IMR-90 (cell line): Measurements from ENCODE around the gene CPHXL2. TPM values are rescaled to one million over a fixed set of nuclear protein-coding genes. Genes with fewer than 3 reads are reported as not detected.

Experiments
- ATAC-seq: fragments of 200-7000 bp; cut with Tn5 transposase; 2 replicates; pipeline ENCODE4 v1.9.1; 2020; ENCODE audit warnings: low read depth, mild to moderate bottlenecking, moderate library complexity
- BruUV-seq: library from RNA; stranded (reverse); fragments of 400-500 nt; replicated peaks from 2 replicates; lab custom pipeline; 2021; lab: Mats Ljungman, UMichigan
- CTCF ChIA-PET: fragments of 300-600 bp; formaldehyde crosslinking; extraction: SDS; loops from one replicate; lab custom pipeline; 2021; ENCODE audit warnings: antibody characterized with exemption; lab: Yijun Ruan, JAX
- POLR2A ChIA-PET: fragments of 300-600 bp; sonication (Branson Sonifier 250); formaldehyde crosslinking; loops from one replicate; lab custom pipeline; 2022; ENCODE audit warnings: antibody characterized with exemption; ENCODE audit not compliant: unreplicated experiment; lab: Charles Lee
- DNase-seq: peaks from one replicate; pipeline ENCODE4 v3.0.0; 2013
- H2AFZ ChIP-seq: replicated peaks from 2 replicates; pipeline ENCODE3; 2013; ENCODE audit warnings: low read length, mild to moderate bottlenecking; ENCODE audit not compliant: poor library complexity
- H2AK5ac ChIP-seq: 2 replicates; pipeline ENCODE4 v1.6.1; 2013; ENCODE audit warnings: low read depth, low read length, inconsistent platforms
- H2AK9ac ChIP-seq: replicated peaks from 2 replicates; pipeline ENCODE3; 2013; ENCODE audit warnings: mild to moderate bottlenecking, low read depth, low read length, moderate library complexity; ENCODE audit not compliant: poor library complexity
- H2BK120ac ChIP-seq: 2 replicates; pipeline ENCODE4 v1.6.1; 2013; ENCODE audit warnings: low read depth, low read length, inconsistent platforms
- H2BK15ac ChIP-seq: 3 replicates; pipeline ENCODE4 v1.6.1; 2013; ENCODE audit warnings: low read depth, low read length, inconsistent platforms
- H2BK20ac ChIP-seq: 2 replicates; pipeline ENCODE4 v1.6.1; 2013; ENCODE audit warnings: low read depth, mild to moderate bottlenecking, inconsistent platforms, low read length, moderate library complexity
- H2BK5ac ChIP-seq: 2 replicates; pipeline ENCODE4 v1.6.1; 2013; ENCODE audit warnings: mild to moderate bottlenecking, low read depth, low read length, inconsistent platforms; ENCODE audit not compliant: poor library complexity, severe bottlenecking
- H3K14ac ChIP-seq: replicated peaks from 2 replicates; pipeline ENCODE4 v1.6.1; 2013; ENCODE audit warnings: low read depth, low read length, inconsistent platforms
- H3K18ac ChIP-seq: 2 replicates; pipeline ENCODE4 v1.6.1; 2013; ENCODE audit warnings: low read depth, low read length, control low read depth
- H3K23ac ChIP-seq: 2 replicates; pipeline ENCODE4 v1.6.1; 2013; ENCODE audit warnings: low read depth, low read length, inconsistent platforms
- H3K27ac ChIP-seq: 2 replicates; pipeline ENCODE4 v1.5.1; 2013; ENCODE audit warnings: mild to moderate bottlenecking, control low read depth, low read length; ENCODE audit not compliant: insufficient read depth
- H3K27me3 ChIP-seq: 2 replicates; pipeline ENCODE4 v1.6.1; 2013; ENCODE audit warnings: low read length; ENCODE audit not compliant: control insufficient read depth, insufficient read depth
- H3K36me3 ChIP-seq: 2 replicates; pipeline ENCODE4 v1.6.1; 2013; ENCODE audit warnings: low read length, mixed read lengths; ENCODE audit not compliant: control insufficient read depth, insufficient read depth
- H3K4ac ChIP-seq: 2 replicates; pipeline ENCODE4 v1.6.1; 2013; ENCODE audit warnings: low read depth, low read length, inconsistent platforms
- H3K4me1 ChIP-seq: 2 replicates; pipeline ENCODE4 v1.6.1; 2013; ENCODE audit warnings: low read length, mixed read lengths; ENCODE audit not compliant: control insufficient read depth, insufficient read depth
- H3K4me2 ChIP-seq: 2 replicates; pipeline ENCODE4 v1.6.1; 2013; ENCODE audit warnings: low read depth, mild to moderate bottlenecking, control low read depth, low read length, moderate library complexity
- H3K4me3 ChIP-seq: 2 replicates; pipeline ENCODE4 v1.5.1; 2013; ENCODE audit warnings: low read depth, mild to moderate bottlenecking, control low read depth, low read length, moderate library complexity; ENCODE audit not compliant: insufficient read depth
- H3K56ac ChIP-seq: 2 replicates; pipeline ENCODE4 v1.6.1; 2013; ENCODE audit warnings: low read length, inconsistent platforms; ENCODE audit not compliant: insufficient read depth; ENCODE audit errors: extremely low read depth
- H3K79me1 ChIP-seq, 2 experiments: 2 replicates each; pipeline ENCODE4 v1.6.1; 2013; ENCODE audit warnings: low read length in 2 of 2, inconsistent platforms in 1 of 2, low read depth in 1 of 2
- H3K9ac ChIP-seq: 2 replicates; pipeline ENCODE4 v1.6.1; 2013; ENCODE audit warnings: low read depth, low read length, control low read depth
- H3K9me1 ChIP-seq: 2 replicates; pipeline ENCODE4 v1.6.1; 2013; ENCODE audit warnings: low read length, inconsistent platforms; ENCODE audit not compliant: insufficient read depth
- H3K9me3 ChIP-seq: 2 replicates; pipeline ENCODE4 v1.6.1; 2013; ENCODE audit warnings: low read length; ENCODE audit not compliant: control insufficient read depth, insufficient read depth
- H4K20me1 ChIP-seq: 2 replicates; pipeline ENCODE4 v1.6.1; 2013; ENCODE audit warnings: low read length, inconsistent platforms; ENCODE audit not compliant: insufficient read depth
- H4K5ac ChIP-seq: 2 replicates; pipeline ENCODE4 v1.6.1; 2013; ENCODE audit warnings: mild to moderate bottlenecking, low read depth, low read length, control low read depth
- H4K8ac ChIP-seq, 2 experiments: 2 replicates each; pipeline ENCODE4 v1.6.1; 2013; ENCODE audit warnings: low read depth in 2 of 2, low read length in 2 of 2, control low read depth in 1 of 2, inconsistent platforms in 1 of 2
- H4K91ac ChIP-seq: 2 replicates; pipeline ENCODE4 v1.6.1; 2013; ENCODE audit warnings: low read depth, low read length, inconsistent platforms; ENCODE audit not compliant: insufficient read depth
- NFE2L2 ChIP-seq: fragments of 150-350 bp; IDR thresholded peaks from 2 replicates; pipeline ENCODE4 v1.6.1; 2016; ENCODE audit warnings: low read depth, mild to moderate bottlenecking, low read length
- RCOR1 ChIP-seq: IDR thresholded peaks from 2 replicates; pipeline ENCODE4 v1.6.1; 2012; ENCODE audit warnings: mild to moderate bottlenecking, low read length, improper control_type of control experiment; ENCODE audit not compliant: insufficient replicate concordance
- RFX5 ChIP-seq: IDR thresholded peaks from 2 replicates; pipeline ENCODE4 v1.8.0; 2012; ENCODE audit warnings: low read depth, mild to moderate bottlenecking, low read length, moderate library complexity
- WGBS, 2 experiments: methylation state at CpG; one replicate each; pipeline versions ENCODE4 v1.1.5 to v1.1.7; 2013; ENCODE audit warnings: missing lambda C conversion rate in 2 of 2; ENCODE audit not compliant: insufficient read length in 1 of 2; ENCODE audit errors: extremely low coverage in 2 of 2; 5-methylcytosine and 5-hydroxymethylcytosine counted together
- dilution Hi-C: fragments of 300-500 bp; cut with HindIII; formaldehyde crosslinking; loops from one replicate; pipeline ENCODE4 v1.14.3; 2018; ENCODE audit warnings: low sequenced_read_pairs; ENCODE audit not compliant: unreplicated experiment
- in situ Hi-C: fragments of 300-500 bp; cut with MboI; formaldehyde crosslinking; loops from 3 replicates; pipeline ENCODE4 v1.14.3; 2019; ENCODE audit warnings: low sequenced_read_pairs, inconsistent platforms, mixed read lengths
- intact Hi-C: fragments of 100-400 bp; cut with micrococcal nuclease; formaldehyde crosslinking; loops from 2 replicates; pipeline ENCODE4 v1.10.0; 2022
- polyA plus RNA-seq, 3 experiments: library from polyadenylated mRNA; depleted of rRNA; stranded (reverse); fragments of >200 nt; gene quantifications; 2 replicates each; pipeline ENCODE4 v1.2.3, GENCODE V29; 2012; ENCODE audit warnings: low replicate concordance in 1 of 3
- total RNA-seq: library from RNA; depleted of rRNA; stranded (reverse); fragments of >200 nt; gene quantifications from 2 replicates; pipeline ENCODE4 v1.2.3, GENCODE V29; 2012

Gene CPHXL2
- total and polyA plus RNA-seq, 2 of the 4 experiments (the other 2 are of a cell fraction), result not detected

DNA sequence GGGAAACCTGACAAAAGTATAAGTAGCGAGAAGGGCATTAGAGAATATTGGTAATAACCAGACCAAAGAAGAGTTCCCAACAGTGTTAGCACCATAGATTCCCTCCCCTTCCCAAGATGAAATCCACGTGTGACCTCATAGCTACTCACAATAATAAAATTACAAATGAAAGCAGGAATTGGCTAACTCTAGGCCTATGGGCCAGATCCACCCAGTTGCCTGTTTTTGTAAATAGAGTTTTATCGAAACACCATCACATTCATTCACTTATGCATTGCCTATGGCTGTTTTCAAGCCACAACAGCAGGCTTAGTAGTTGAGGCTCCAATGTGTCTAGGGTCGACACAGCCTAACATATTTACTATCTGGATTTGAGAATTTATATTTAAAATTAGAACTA, 41.6 kb upstream of the CPHXL2 start:
- no TSS peak for BruUV-seq

More for the DNA sequence above, 41.6 kb upstream of the CPHXL2 start:
- Histone ChIP-seq H3K4ac (no peak overlapping the region), H2BK5ac (no peak overlapping the region), H3K4me3 (no peak overlapping the region), H3K18ac (no peak overlapping the region), H2BK20ac (no peak overlapping the region), H3K36me3 (no peaks in the 10 kb centered on the region), H2AFZ (no peak overlapping the region), H3K9me3 (peaks cover 2% of the 10 kb centered on the region; the same call in 1 of the 2 replicates), H3K23ac (no peak overlapping the region), H4K5ac (no peak overlapping the region), H2AK9ac (no peak overlapping the region), H3K14ac (no peak overlapping the region), H3K4me1 (no peaks in the 10 kb centered on the region), H2BK15ac (no peak overlapping the region), H4K91ac (no peak overlapping the region), H3K9me1 (no peaks in the 10 kb centered on the region), H3K4me2 (no peak overlapping the region), H3K27me3 (no peaks in the 10 kb centered on the region; the same call in 1 of the 2 replicates), H3K56ac (no peak overlapping the region), H3K9ac (no peak overlapping the region), H3K27ac (no peak overlapping the region), H4K20me1 (no peaks in the 10 kb centered on the region), H4K8ac (no peak overlapping the region), H2BK120ac (no peak overlapping the region), H2AK5ac (no peak overlapping the region), H3K79me1 (no peaks in the 10 kb centered on the region)
- DNase-seq, result no peak
- CTCF ChIA-PET, result no interaction called here
- POLR2A ChIA-PET, result no interaction called here
- intact Hi-C loops (no loop called here), dilution Hi-C loops (no loop called here), in situ Hi-C loops (no loop called here)
- TF ChIP-seq NFE2L2, result no peak
- TF ChIP-seq RCOR1, result no peak
- TF ChIP-seq RFX5, result no peak
- WGBS, 2 experiments, result no CpG with 5 or more reads among the region's 4 CpGs
- no peak for ATAC-seq
